OCI-LY3 (cell line): ENCODE results near the gene GATAD2B.
"Not testable (repeated sequence)": the region's sequence is repeated elsewhere in the genome, so short reads cannot be mapped to it uniquely, and the experiment has no call there.

Experiments used
- H2AFZ ChIP-seq: fragments of 200-600, 300-600 bp; shearing (Covaris generic); 2 replicates; pipeline ENCODE4 v1.6.0; 2014; ENCODE audit warnings: antibody characterized with exemption, low read depth, low read length
- H3K27ac ChIP-seq: fragments of 200-600, 300-600 bp; sonication (generic); 2 replicates; pipeline ENCODE4 v1.5.1; 2014; ENCODE audit warnings: mild to moderate bottlenecking, low read length, moderate library complexity, mixed read lengths
- H3K27me3 ChIP-seq: fragments of 200-600, 300-600 bp; sonication (generic); 2 replicates; pipeline ENCODE4 v1.6.1; 2014; ENCODE audit warnings: low read depth, low read length, mixed read lengths
- H3K36me3 ChIP-seq: fragments of 200-600, 300-600 bp; sonication (generic); replicated peaks from 2 replicates; pipeline ENCODE3; 2014; ENCODE audit warnings: low read depth, low read length, mixed read lengths
- H3K4me1 ChIP-seq: fragments of 300-600, 200-600 bp; sonication (generic); 2 replicates; pipeline ENCODE4 v1.6.1; 2014; ENCODE audit warnings: low read length, mixed read lengths
- H3K4me2 ChIP-seq: fragments of 200-600, 300-600 bp; sonication (generic); 2 replicates; pipeline ENCODE4 v1.6.1; 2014; ENCODE audit warnings: low read length, mixed read lengths
- H3K4me3 ChIP-seq: fragments of 300-600, 200-600 bp; sonication (generic); 2 replicates; pipeline ENCODE4 v1.5.1; 2014; ENCODE audit warnings: antibody characterized with exemption, mild to moderate bottlenecking, low read length, moderate library complexity
- H3K79me2 ChIP-seq: fragments of 300-600, 200-600 bp; shearing (Covaris generic); 2 replicates; pipeline ENCODE4 v1.6.1; 2014; ENCODE audit warnings: mild to moderate bottlenecking, low read length, mixed read lengths
- H3K9ac ChIP-seq: fragments of 300-600, 200-600 bp; shearing (Covaris generic); 2 replicates; pipeline ENCODE4 v1.6.0; 2014; ENCODE audit warnings: mild to moderate bottlenecking, low read length, moderate library complexity
- H3K9me3 ChIP-seq: fragments of 200-600, 300-600 bp; shearing (Covaris generic); 2 replicates; pipeline ENCODE4 v1.6.1; 2014; ENCODE audit warnings: low read length, mixed read lengths; ENCODE audit not compliant: insufficient read depth
- H4K20me1 ChIP-seq: fragments of 200-600, 300-600 bp; sonication (generic); 2 replicates; pipeline ENCODE4 v1.6.1; 2016; ENCODE audit warnings: low read length, mixed read lengths; ENCODE audit not compliant: insufficient read depth
- EZH2phosphoT487 ChIP-seq: fragments of 200-600 bp; shearing (Covaris generic); IDR thresholded peaks from 2 replicates; pipeline ENCODE4 v1.6.1; 2018; ENCODE audit warnings: antibody characterized with exemption, mixed run types, low read depth
- TF ChIP-seq, protein P1 (sequence below): fragments of 200-600, 300-600 bp; sonication (generic); IDR thresholded peaks from 2 replicates; pipeline ENCODE4 v1.5.1; 2014; ENCODE audit warnings: antibody characterized with exemption, low read length, low read depth

The GATAD2B gene

GRCh38 chr1:153848805-153849204 is 74.0 kb downstream of the GATAD2B start:
- Histone ChIP-seq H3K4me2 (peak overlapping the region; percentile 83), H3K27ac (peak overlapping the region; percentile 86), H3K79me2 (peaks cover 54% of the 10 kb centered on the region), H3K4me3 (peak overlapping the region; percentile 59; the same call in 1 of the 2 replicates), H4K20me1 (peaks cover 30% of the 10 kb centered on the region), H3K9me3 (peaks cover 1% of the 10 kb centered on the region; the same call in 1 of the 2 replicates), H3K4me1 (peaks cover 33% of the 10 kb centered on the region), H3K36me3 (peaks cover 32% of the 10 kb centered on the region), H3K9ac (0 out of 2 replicates have a peak overlapping the region, but pooled peaks have one; percentile 64), H2AFZ (no peak overlapping the region), H3K27me3 (no peaks in the 10 kb centered on the region)
- TF ChIP-seq, protein P1, sequence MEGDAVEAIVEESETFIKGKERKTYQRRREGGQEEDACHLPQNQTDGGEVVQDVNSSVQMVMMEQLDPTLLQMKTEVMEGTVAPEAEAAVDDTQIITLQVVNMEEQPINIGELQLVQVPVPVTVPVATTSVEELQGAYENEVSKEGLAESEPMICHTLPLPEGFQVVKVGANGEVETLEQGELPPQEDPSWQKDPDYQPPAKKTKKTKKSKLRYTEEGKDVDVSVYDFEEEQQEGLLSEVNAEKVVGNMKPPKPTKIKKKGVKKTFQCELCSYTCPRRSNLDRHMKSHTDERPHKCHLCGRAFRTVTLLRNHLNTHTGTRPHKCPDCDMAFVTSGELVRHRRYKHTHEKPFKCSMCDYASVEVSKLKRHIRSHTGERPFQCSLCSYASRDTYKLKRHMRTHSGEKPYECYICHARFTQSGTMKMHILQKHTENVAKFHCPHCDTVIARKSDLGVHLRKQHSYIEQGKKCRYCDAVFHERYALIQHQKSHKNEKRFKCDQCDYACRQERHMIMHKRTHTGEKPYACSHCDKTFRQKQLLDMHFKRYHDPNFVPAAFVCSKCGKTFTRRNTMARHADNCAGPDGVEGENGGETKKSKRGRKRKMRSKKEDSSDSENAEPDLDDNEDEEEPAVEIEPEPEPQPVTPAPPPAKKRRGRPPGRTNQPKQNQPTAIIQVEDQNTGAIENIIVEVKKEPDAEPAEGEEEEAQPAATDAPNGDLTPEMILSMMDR = no peak
- TF ChIP-seq EZH2phosphoT487 = no peak

- H3K27ac ChIP-seq = no peak overlapping the region
- peaks cover 37% of the 10 kb centered on the region for H3K79me2 ChIP-seq
- H4K20me1 ChIP-seq = peaks cover 15% of the 10 kb centered on the region
- no peak overlapping the region for H3K4me3 ChIP-seq
- peaks cover 23% of the 10 kb centered on the region for H3K36me3 ChIP-seq
- no peak overlapping the region for H2AFZ ChIP-seq
- H3K4me1 ChIP-seq = peaks cover 59% of the 10 kb centered on the region
- H3K4me2 ChIP-seq = no peak overlapping the region
- no peak overlapping the region for H3K9ac ChIP-seq
- no peaks in the 10 kb centered on the region for H3K9me3 ChIP-seq
- TF ChIP-seq, protein P1 = no peak
- TF ChIP-seq EZH2phosphoT487 = no peak
- no peaks in the 10 kb centered on the region for H3K27me3 ChIP-seq
Measured at GRCh38 chr1:153845158-153845557, 77.6 kb downstream of the GATAD2B start.

DNA sequence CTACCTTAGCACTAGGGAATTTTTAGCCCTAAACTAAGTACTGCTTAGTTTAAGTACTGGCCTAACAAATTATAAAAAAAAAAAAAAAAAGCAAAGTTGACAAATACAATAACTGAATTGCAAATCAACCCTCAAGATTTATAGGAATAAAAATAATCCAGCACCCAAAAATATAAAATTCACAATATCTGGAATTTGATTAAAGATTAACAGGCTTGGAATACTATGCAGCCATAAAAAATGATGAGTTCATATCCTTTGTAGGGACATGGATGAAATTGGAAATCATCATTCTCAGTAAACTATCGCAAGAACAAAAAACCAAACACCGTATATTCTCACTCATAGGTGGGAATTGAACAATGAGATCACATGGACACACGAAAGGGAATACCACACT is 78.4 kb downstream of the GATAD2B start:
- peaks cover 23% of the 10 kb centered on the region for H3K36me3 ChIP-seq
- peaks cover 15% of the 10 kb centered on the region; the same call in 1 of the 2 replicates for H4K20me1 ChIP-seq
- H2AFZ ChIP-seq, H3K9me3 ChIP-seq, H3K9ac ChIP-seq, H3K4me2 ChIP-seq, H3K27ac ChIP-seq, H3K4me3 ChIP-seq, H3K27me3 ChIP-seq: not testable (repeated sequence)
- H3K79me2 ChIP-seq = peaks cover 31% of the 10 kb centered on the region
- peaks cover 57% of the 10 kb centered on the region for H3K4me1 ChIP-seq

DNA sequence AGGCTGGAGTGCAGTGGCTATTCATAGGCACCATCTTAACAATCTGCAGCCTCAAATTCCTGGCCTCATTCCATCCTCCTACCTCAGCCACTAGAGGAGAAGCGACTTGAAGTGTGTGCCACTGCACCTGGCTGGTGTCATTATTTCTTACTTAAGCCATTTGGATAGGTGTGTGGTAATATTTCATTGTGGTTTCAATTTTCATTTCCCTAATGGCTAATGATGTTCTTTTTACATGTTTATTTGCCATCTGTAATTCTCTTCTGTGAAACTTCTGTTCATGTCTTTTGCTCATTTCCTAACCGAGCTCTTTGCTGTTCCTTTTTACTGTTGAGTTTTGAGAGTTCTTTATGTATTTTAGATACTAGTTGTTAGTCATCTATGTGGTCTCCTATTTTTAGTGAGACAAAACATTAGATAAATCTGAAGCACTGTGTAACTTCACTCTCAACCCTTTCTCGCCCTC is 80.7 kb downstream of the GATAD2B start:
- Histone ChIP-seq H3K79me2 (peaks cover 23% of the 10 kb centered on the region), H3K4me3 (peak overlapping the region; percentile 10; the same call in 1 of the 2 replicates), H3K4me2 (peak overlapping the region; percentile 54), H3K9me3 (no peaks in the 10 kb centered on the region), H3K9ac (no peak overlapping the region; the same call in 1 of the 2 replicates), H3K4me1 (peaks cover 47% of the 10 kb centered on the region), H4K20me1 (peaks cover 18% of the 10 kb centered on the region), H3K27ac (peak overlapping the region; percentile 70), H3K36me3 (peaks cover 20% of the 10 kb centered on the region), H3K27me3 (no peaks in the 10 kb centered on the region), H2AFZ (no peak overlapping the region)
- TF ChIP-seq, protein P1 = 0 out of 2 replicates have a peak, but pooled peaks have one; percentile 6
- peak; percentile 58; the same call in 1 of the 2 replicates for TF ChIP-seq EZH2phosphoT487
